ENCODE data around the gene AMZ2.
A peak's percentile ranks its signal among the peaks of the same experiment; 100 is the strongest.
"Not testable (repeated sequence)": the region's sequence is repeated elsewhere in the genome, so short reads cannot be mapped to it uniquely, and the experiment has no call there.

The AMZ2 gene

GRCh38 chr17:68258890-68259647 lies 11.2 kb downstream of the AMZ2 start:
- H3K27ac ChIP-seq (ENCODE audit: low read length); H3K27me3 ChIP-seq (ENCODE audit: insufficient read depth, low read length); H3K4me1 ChIP-seq (ENCODE audit: insufficient read depth, low read length); H3K9me3 ChIP-seq (ENCODE audit: insufficient read depth, low read depth, low read length): not testable (repeated sequence)
- Histone ChIP-seq H3K4me3 (ENCODE audit: low read length) (peak overlapping the region; percentile 50; the same call in 1 of the 2 replicates), H3K9ac (ENCODE audit: low read depth, low read length) (peak overlapping the region; percentile 24; the same call in 1 of the 2 replicates), H3K36me3 (ENCODE audit: insufficient read depth, low read depth, low read length) (peaks cover 34% of the 10 kb centered on the region)

GRCh38 chr17:68259648-68259951 lies 11.8 kb downstream of the AMZ2 start:
- H3K4me1 ChIP-seq (ENCODE audit: insufficient read depth, low read length); H3K27ac ChIP-seq (ENCODE audit: low read length); H3K27me3 ChIP-seq (ENCODE audit: insufficient read depth, low read length); H3K9ac ChIP-seq (ENCODE audit: low read depth, low read length); H3K9me3 ChIP-seq (ENCODE audit: insufficient read depth, low read depth, low read length): not testable (repeated sequence)
- peaks cover 29% of the 10 kb centered on the region for H3K36me3 ChIP-seq (ENCODE audit: insufficient read depth, low read depth, low read length)
- H3K4me3 ChIP-seq (ENCODE audit: low read length), result peak overlapping the region; percentile 50; the same call in 1 of the 2 replicates

- H3K9me3 ChIP-seq (ENCODE audit: insufficient read depth, low read depth, low read length), result no peaks in the 10 kb centered on the region
- H3K36me3 ChIP-seq (ENCODE audit: insufficient read depth, low read depth, low read length), result peaks cover 23% of the 10 kb centered on the region; the same call in 1 of the 2 replicates
- no peaks in the 10 kb centered on the region for H3K27me3 ChIP-seq (ENCODE audit: insufficient read depth, low read length)
- no peak overlapping the region for H3K9ac ChIP-seq (ENCODE audit: low read depth, low read length)
- 0 out of 2 replicates have a peak, but pooled peaks cover 3% of the 10 kb centered on the region for H3K4me1 ChIP-seq (ENCODE audit: insufficient read depth, low read length)
- H3K27ac ChIP-seq (ENCODE audit: low read length), result no peak overlapping the region
- H3K4me3 ChIP-seq (ENCODE audit: low read length), result no peak overlapping the region
Measured at GRCh38 chr17:68260051-68260762, 12.4 kb downstream of the AMZ2 start.

- H3K27ac ChIP-seq (ENCODE audit: low read length); H3K36me3 ChIP-seq (ENCODE audit: insufficient read depth, low read depth, low read length); H3K9me3 ChIP-seq (ENCODE audit: insufficient read depth, low read depth, low read length); H3K27me3 ChIP-seq (ENCODE audit: insufficient read depth, low read length); H3K4me1 ChIP-seq (ENCODE audit: insufficient read depth, low read length); H3K9ac ChIP-seq (ENCODE audit: low read depth, low read length); H3K4me3 ChIP-seq (ENCODE audit: low read length): not testable (repeated sequence)
Measured at GRCh38 chr17:68262467-68262866, 14.6 kb downstream of the AMZ2 start.

- H3K27me3 ChIP-seq (ENCODE audit: insufficient read depth, low read length); H3K4me3 ChIP-seq (ENCODE audit: low read length); H3K9me3 ChIP-seq (ENCODE audit: insufficient read depth, low read depth, low read length); H3K27ac ChIP-seq (ENCODE audit: low read length); H3K9ac ChIP-seq (ENCODE audit: low read depth, low read length); H3K36me3 ChIP-seq (ENCODE audit: insufficient read depth, low read depth, low read length); H3K4me1 ChIP-seq (ENCODE audit: insufficient read depth, low read length): not testable (repeated sequence)
Measured at GRCh38 chr17:68263101-68263681, 15.3 kb downstream of the AMZ2 start.

GRCh38 chr17:68265833-68266232 lies 18.0 kb downstream of the AMZ2 start:
- not testable (repeated sequence) for H3K27ac ChIP-seq (ENCODE audit: low read length); H3K27me3 ChIP-seq (ENCODE audit: insufficient read depth, low read length); H3K4me3 ChIP-seq (ENCODE audit: low read length); H3K36me3 ChIP-seq (ENCODE audit: insufficient read depth, low read depth, low read length); H3K9me3 ChIP-seq (ENCODE audit: insufficient read depth, low read depth, low read length); H3K9ac ChIP-seq (ENCODE audit: low read depth, low read length); H3K4me1 ChIP-seq (ENCODE audit: insufficient read depth, low read length)

GRCh38 chr17:68273722-68274121 lies 25.9 kb downstream of the AMZ2 start:
- Histone ChIP-seq H3K4me1 (ENCODE audit: insufficient read depth, low read length) (no peaks in the 10 kb centered on the region), H3K9ac (ENCODE audit: low read depth, low read length) (no peak overlapping the region), H3K4me3 (ENCODE audit: low read length) (no peak overlapping the region), H3K27ac (ENCODE audit: low read length) (no peak overlapping the region), H3K9me3 (ENCODE audit: insufficient read depth, low read depth, low read length) (peaks cover 10% of the 10 kb centered on the region; the same call in 1 of the 2 replicates), H3K27me3 (ENCODE audit: insufficient read depth, low read length) (no peaks in the 10 kb centered on the region), H3K36me3 (ENCODE audit: insufficient read depth, low read depth, low read length) (no peaks in the 10 kb centered on the region; the same call in 1 of the 2 replicates)

GRCh38 chr17:68276339-68276738 lies 28.5 kb downstream of the AMZ2 start:
- not testable (repeated sequence) for H3K4me3 ChIP-seq (ENCODE audit: low read length); H3K27ac ChIP-seq (ENCODE audit: low read length); H3K9me3 ChIP-seq (ENCODE audit: insufficient read depth, low read depth, low read length); H3K27me3 ChIP-seq (ENCODE audit: insufficient read depth, low read length); H3K9ac ChIP-seq (ENCODE audit: low read depth, low read length); H3K36me3 ChIP-seq (ENCODE audit: insufficient read depth, low read depth, low read length); H3K4me1 ChIP-seq (ENCODE audit: insufficient read depth, low read length)

GRCh38 chr17:68277807-68278206 lies 30.0 kb downstream of the AMZ2 start:
- Histone ChIP-seq H3K4me1 (ENCODE audit: insufficient read depth, low read length) (no peaks in the 10 kb centered on the region), H3K27me3 (ENCODE audit: insufficient read depth, low read length) (no peaks in the 10 kb centered on the region), H3K9ac (ENCODE audit: low read depth, low read length) (no peak overlapping the region), H3K36me3 (ENCODE audit: insufficient read depth, low read depth, low read length) (no peaks in the 10 kb centered on the region; the same call in 1 of the 2 replicates), H3K9me3 (ENCODE audit: insufficient read depth, low read depth, low read length) (peaks cover 10% of the 10 kb centered on the region; the same call in 1 of the 2 replicates), H3K4me3 (ENCODE audit: low read length) (no peak overlapping the region), H3K27ac (ENCODE audit: low read length) (no peak overlapping the region)

GRCh38 chr17:68281965-68282364 lies 34.1 kb downstream of the AMZ2 start:
- H3K27ac ChIP-seq (ENCODE audit: low read length); H3K9me3 ChIP-seq (ENCODE audit: insufficient read depth, low read depth, low read length); H3K4me3 ChIP-seq (ENCODE audit: low read length); H3K36me3 ChIP-seq (ENCODE audit: insufficient read depth, low read depth, low read length); H3K4me1 ChIP-seq (ENCODE audit: insufficient read depth, low read length); H3K9ac ChIP-seq (ENCODE audit: low read depth, low read length); H3K27me3 ChIP-seq (ENCODE audit: insufficient read depth, low read length): not testable (repeated sequence)

GRCh38 chr17:68288375-68288774 lies 40.5 kb downstream of the AMZ2 start:
- Histone ChIP-seq H3K4me3 (ENCODE audit: low read length) (no peak overlapping the region), H3K9me3 (ENCODE audit: insufficient read depth, low read depth, low read length) (no peaks in the 10 kb centered on the region), H3K36me3 (ENCODE audit: insufficient read depth, low read depth, low read length) (no peaks in the 10 kb centered on the region), H3K27ac (ENCODE audit: low read length) (no peak overlapping the region), H3K27me3 (ENCODE audit: insufficient read depth, low read length) (peaks cover 41% of the 10 kb centered on the region), H3K9ac (ENCODE audit: low read depth, low read length) (no peak overlapping the region), H3K4me1 (ENCODE audit: insufficient read depth, low read length) (0 out of 2 replicates have a peak, but pooled peaks cover 3% of the 10 kb centered on the region)

- Histone ChIP-seq H3K4me1 (ENCODE audit: insufficient read depth, low read length) (peaks cover 7% of the 10 kb centered on the region; the same call in 1 of the 2 replicates), H3K9me3 (ENCODE audit: insufficient read depth, low read depth, low read length) (no peaks in the 10 kb centered on the region), H3K27ac (ENCODE audit: low read length) (no peak overlapping the region), H3K27me3 (ENCODE audit: insufficient read depth, low read length) (peaks cover 45% of the 10 kb centered on the region), H3K36me3 (ENCODE audit: insufficient read depth, low read depth, low read length) (no peaks in the 10 kb centered on the region), H3K9ac (ENCODE audit: low read depth, low read length) (no peak overlapping the region), H3K4me3 (ENCODE audit: low read length) (no peak overlapping the region)
Measured at GRCh38 chr17:68288804-68289203, 41.0 kb downstream of the AMZ2 start.
